Coronary artery (tissue), 2 donors: ENCODE results near the gene TBCK.

Experiments used
- DNase-seq: peaks from one replicate; pipeline ENCODE4 v3.0.0-alpha.2; 2017; ENCODE audit warnings: low spot score
- H3K27ac ChIP-seq, 2 donors: fragments of 200-600 bp; sonication (generic); one replicate each; pipeline ENCODE4 v1.5.1; 2016 to 2019
- H3K4me3 ChIP-seq: fragments of 200-600 bp; sonication (generic); 2 replicates; pipeline ENCODE4 v1.5.1; 2016; ENCODE audit warnings: mild to moderate bottlenecking, moderate library complexity
- TF ChIP-seq, protein P1 (sequence below): fragments of 200-600 bp; sonication (generic); IDR thresholded peaks from one replicate; pipeline ENCODE4 v1.5.1; 2019; ENCODE audit warnings: antibody characterized with exemption

Gene TBCK

DNA sequence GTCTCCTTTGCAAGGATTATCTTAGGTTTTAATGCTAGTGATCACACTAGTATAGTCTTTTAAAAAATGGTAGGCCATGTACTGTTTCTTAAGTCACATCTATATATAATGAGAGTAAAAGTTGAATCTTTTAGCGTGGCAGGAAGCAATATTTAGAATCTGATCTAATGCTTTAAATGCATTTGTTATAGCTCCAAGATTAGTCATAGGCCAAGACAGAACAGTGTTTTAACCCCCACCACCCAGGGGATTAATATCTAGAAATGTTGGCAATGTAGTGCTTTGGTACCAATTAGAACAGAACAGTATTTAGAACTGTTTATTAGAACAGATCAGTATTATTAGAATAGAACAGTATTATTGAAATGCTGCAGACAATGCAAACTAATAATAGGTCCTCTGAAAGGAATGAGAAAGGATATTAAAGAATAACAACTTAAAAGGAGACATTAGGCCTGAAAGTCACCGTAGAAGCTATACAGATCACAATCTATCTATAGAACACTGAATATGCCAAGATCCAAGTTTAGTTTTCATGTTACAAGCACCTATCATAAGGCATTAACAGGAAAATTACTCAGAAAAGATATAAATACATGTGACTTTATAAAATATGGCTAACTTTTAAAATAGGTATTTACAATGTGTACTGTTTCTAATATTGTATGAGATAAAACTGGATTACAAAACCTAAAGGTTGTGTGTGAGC is 274.6 kb downstream of the TBCK start:
- H3K4me3 ChIP-seq, result no peak overlapping the region
- DNase-seq, result no peak
- TF ChIP-seq, protein P1, sequence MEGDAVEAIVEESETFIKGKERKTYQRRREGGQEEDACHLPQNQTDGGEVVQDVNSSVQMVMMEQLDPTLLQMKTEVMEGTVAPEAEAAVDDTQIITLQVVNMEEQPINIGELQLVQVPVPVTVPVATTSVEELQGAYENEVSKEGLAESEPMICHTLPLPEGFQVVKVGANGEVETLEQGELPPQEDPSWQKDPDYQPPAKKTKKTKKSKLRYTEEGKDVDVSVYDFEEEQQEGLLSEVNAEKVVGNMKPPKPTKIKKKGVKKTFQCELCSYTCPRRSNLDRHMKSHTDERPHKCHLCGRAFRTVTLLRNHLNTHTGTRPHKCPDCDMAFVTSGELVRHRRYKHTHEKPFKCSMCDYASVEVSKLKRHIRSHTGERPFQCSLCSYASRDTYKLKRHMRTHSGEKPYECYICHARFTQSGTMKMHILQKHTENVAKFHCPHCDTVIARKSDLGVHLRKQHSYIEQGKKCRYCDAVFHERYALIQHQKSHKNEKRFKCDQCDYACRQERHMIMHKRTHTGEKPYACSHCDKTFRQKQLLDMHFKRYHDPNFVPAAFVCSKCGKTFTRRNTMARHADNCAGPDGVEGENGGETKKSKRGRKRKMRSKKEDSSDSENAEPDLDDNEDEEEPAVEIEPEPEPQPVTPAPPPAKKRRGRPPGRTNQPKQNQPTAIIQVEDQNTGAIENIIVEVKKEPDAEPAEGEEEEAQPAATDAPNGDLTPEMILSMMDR, result no peak

DNA sequence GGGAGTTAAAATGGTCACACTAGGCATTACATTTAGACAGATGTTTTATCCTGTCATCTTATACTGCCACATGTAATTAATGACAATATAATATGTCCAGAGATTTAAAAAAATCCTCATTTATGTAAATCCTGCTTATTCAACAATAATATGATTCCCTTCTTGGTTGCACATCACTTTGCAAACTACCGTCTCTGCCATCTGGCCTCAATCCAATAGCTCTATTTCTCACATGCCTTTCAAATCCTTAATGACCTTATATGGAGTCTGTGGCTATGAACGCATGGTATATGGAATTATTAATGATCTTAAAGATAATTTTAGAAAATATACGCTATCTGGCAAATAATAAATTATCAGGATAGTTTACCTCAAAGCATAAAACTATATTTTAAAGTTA is 276.2 kb downstream of the TBCK start:
- no peak for DNase-seq
- Histone ChIP-seq H3K4me3 (no peak overlapping the region), H3K27ac (no peak overlapping the region)

More for the DNA sequence above, 274.6 kb downstream of the TBCK start:
- H3K27ac ChIP-seq, result no peak overlapping the region

DNA sequence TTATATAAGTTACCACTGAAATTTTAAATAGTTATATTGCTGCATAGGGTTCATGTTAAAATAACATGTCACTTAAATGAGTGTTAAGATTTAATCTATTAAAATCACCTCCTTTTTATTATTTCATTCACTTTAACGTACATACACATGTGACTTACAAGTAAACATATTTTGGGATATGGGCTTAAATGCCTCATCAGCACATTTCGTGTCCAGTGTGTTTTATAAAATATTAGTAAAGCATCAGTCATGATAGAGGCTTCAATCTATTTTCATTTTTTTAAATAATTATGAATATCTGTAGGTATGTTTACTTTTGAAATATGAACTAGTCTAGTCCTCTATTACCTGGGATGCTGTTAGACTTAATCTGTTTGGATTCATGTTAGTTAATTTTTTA is 277.1 kb downstream of the TBCK start:
- no peak for DNase-seq
- no peak overlapping the region for H3K27ac ChIP-seq

More for the DNA sequence above, 276.2 kb downstream of the TBCK start:
- TF ChIP-seq, protein P1, result no peak

DNA sequence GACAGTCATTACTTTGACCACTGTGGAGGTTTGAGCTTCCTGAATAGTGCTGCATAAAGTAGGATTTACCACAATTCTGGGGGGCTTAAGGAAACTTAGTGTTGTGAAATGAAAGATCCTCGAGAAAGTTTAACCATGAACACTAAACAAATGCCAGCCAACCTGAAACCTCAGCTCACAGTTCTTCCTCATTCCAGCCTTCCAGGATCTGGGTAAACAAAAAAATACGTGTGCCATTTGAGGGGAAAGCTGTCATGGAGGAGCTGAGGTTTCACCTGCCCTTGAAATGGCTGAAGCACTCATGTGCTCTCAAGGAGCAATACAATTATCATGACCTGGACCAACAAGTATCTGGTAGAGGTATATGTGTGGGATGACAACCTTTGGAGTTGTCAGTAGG is 278.0 kb downstream of the TBCK start:
- TF ChIP-seq, protein P1, result no peak
- Histone ChIP-seq H3K4me3 (no peak overlapping the region), H3K27ac (no peak overlapping the region)
- DNase-seq, result no peak

More for the DNA sequence above, 277.1 kb downstream of the TBCK start:
- no peak overlapping the region for H3K4me3 ChIP-seq
- TF ChIP-seq, protein P1, result no peak

DNA sequence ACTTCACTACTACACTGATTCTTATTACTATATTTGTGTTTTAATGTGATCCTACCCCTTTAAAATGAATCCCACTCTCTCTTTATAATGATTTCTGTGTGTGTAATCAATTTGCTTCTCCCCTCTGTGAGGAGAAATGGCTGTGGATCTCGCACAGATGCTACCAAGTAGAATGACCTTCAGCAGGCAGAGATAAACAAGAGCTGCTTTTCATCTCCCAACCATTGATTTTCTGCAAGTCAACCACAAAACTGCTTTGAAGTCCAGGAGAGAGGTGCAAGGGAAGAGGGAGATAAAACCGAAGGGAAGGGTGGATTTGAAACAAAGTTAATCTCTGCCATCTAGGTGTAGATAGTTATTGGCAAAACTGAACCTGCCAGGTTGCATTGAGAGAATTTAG is 279.2 kb downstream of the TBCK start:
- TF ChIP-seq, protein P1, result no peak
- no peak overlapping the region for H3K27ac ChIP-seq
- DNase-seq, result no peak
- no peak overlapping the region for H3K4me3 ChIP-seq

DNA sequence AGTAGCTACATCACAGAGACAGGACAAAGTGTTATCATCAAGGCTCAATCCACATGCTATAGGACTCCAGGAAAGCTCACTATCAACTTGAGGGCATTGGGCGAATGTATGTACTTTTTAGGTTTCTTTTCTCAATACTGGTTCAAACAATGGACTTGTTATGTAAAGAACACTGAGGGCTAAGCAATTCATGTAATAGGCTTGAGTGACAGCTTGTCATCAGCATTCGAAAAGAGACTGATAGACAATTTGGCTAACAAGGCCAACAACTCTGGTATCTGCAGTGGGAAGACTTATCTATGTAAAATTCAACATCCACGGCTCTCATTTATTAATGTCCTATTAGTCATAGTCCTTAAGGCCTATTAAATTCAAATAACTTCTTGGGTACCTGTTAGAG is 279.7 kb downstream of the TBCK start:
- H3K27ac ChIP-seq, result no peak overlapping the region

DNA sequence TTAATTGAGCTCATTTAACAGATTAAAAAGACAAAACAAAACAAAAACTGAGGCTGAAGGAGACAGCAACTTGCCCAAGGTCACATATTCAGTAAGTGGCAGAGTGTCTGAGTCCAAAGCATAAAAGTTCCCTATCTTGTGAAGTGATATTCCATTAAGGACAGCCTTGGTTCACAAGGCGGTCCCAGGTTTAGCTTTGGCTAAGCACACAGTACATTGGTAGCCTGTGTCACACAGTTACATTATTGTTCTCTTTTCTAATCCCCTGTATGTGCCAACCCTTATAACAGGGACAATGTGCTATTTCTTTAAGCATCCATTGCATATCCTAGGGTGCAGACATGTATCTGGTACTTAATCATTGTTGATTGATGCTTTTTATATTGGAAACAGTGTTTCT is 280.8 kb downstream of the TBCK start:
- TF ChIP-seq, protein P1, result no peak
- DNase-seq, result no peak
- Histone ChIP-seq H3K4me3 (no peak overlapping the region), H3K27ac (no peak overlapping the region)

More for the DNA sequence above, 279.7 kb downstream of the TBCK start:
- no peak for DNase-seq
- H3K4me3 ChIP-seq, result no peak overlapping the region
- TF ChIP-seq, protein P1, result no peak
